Activated naive CD4-positive, alpha-beta T cell treated with anti-CD3 and anti-CD28 coated beads, Interleukin-2, amount 10 ng/mL, durations not matched to agents 7 days and 5 days (primary cell): ENCODE data around the gene CIB4.
"Not testable (repeated sequence)": the region's sequence is repeated elsewhere in the genome, so short reads cannot be mapped to it uniquely, and the experiment has no call there.

Source experiments
- CTCF ChIA-PET: fragments of 350-600 bp; sonication (Branson Sonifier 250); formaldehyde crosslinking; loops from one replicate; lab custom pipeline; 2021; ENCODE audit warnings: antibody characterized with exemption; lab: Charles Lee
- DNase-seq: peaks from one replicate; pipeline ENCODE4 v3.0.0-alpha.2; 2020
- H3K27ac Mint-ChIP-seq: one replicate; pipeline ENCODE4 v1.8.0; 2021; ENCODE audit warnings: mild to moderate bottlenecking, moderate library complexity, mixed read lengths
- H3K27me3 Mint-ChIP-seq: one replicate; pipeline ENCODE4 v1.8.0; 2021; ENCODE audit warnings: mild to moderate bottlenecking, mixed read lengths
- H3K36me3 Mint-ChIP-seq: one replicate; pipeline ENCODE4 v1.8.0; 2021; ENCODE audit warnings: mixed read lengths
- H3K4me1 Mint-ChIP-seq: one replicate; pipeline ENCODE4 v1.8.0; 2021; ENCODE audit warnings: mixed read lengths
- H3K4me3 Mint-ChIP-seq: one replicate; pipeline ENCODE4 v1.8.0; 2021; ENCODE audit warnings: mild to moderate bottlenecking, moderate library complexity, mixed read lengths
- H3K9me3 Mint-ChIP-seq: one replicate; pipeline ENCODE4 v1.8.0; 2021; ENCODE audit warnings: mixed read lengths

The CIB4 gene

DNA sequence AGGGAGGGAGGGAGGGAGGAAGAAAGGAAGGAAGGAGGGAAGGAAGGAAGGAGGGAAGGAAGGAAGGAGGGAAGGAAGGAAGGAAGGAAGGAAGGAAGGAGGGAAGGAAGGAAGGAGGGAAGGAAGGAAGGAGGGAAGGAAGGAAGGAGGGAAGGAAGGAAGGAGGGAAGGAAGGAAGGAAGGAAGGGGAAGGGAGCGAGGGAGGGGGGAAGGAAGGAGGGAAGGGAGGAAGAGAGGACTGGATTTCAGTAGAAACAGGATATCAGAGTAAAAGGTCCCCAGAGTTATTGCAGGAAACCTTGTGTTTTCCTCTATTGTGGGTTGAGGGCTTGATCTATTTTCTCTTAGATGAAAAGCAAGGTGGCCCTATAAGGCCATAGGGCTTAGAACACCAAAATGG, 14.0 kb upstream of the CIB4 start:
- H3K27ac Mint-ChIP-seq, H3K9me3 Mint-ChIP-seq, CTCF ChIA-PET, H3K4me3 Mint-ChIP-seq, H3K36me3 Mint-ChIP-seq, DNase-seq, H3K4me1 Mint-ChIP-seq: not testable (repeated sequence)
- H3K27me3 Mint-ChIP-seq = peaks cover 16% of the 10 kb centered on the region

DNA sequence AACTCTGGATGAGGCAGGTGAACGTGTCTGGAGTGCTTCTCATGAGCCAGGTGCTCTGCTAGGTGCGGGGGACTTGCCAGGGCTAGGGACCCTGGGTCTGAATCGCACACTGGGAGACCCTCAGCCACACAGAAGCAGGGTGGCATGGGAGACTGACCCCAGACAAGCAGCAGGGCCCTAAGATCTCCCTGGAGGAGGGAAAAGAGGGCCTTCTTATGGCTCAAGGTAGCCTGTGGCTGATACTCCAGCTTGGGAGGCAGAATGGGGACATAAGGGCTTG, 12.8 kb upstream of the CIB4 start:
- no peak overlapping the region for H3K4me3 Mint-ChIP-seq
- H3K27me3 Mint-ChIP-seq = peaks cover 12% of the 10 kb centered on the region
- H3K36me3 Mint-ChIP-seq = no peaks in the 10 kb centered on the region
- no peak for DNase-seq
- CTCF ChIA-PET = no interaction called here
- H3K4me1 Mint-ChIP-seq = no peaks in the 10 kb centered on the region
- H3K27ac Mint-ChIP-seq = no peak overlapping the region
- no peaks in the 10 kb centered on the region for H3K9me3 Mint-ChIP-seq

DNA sequence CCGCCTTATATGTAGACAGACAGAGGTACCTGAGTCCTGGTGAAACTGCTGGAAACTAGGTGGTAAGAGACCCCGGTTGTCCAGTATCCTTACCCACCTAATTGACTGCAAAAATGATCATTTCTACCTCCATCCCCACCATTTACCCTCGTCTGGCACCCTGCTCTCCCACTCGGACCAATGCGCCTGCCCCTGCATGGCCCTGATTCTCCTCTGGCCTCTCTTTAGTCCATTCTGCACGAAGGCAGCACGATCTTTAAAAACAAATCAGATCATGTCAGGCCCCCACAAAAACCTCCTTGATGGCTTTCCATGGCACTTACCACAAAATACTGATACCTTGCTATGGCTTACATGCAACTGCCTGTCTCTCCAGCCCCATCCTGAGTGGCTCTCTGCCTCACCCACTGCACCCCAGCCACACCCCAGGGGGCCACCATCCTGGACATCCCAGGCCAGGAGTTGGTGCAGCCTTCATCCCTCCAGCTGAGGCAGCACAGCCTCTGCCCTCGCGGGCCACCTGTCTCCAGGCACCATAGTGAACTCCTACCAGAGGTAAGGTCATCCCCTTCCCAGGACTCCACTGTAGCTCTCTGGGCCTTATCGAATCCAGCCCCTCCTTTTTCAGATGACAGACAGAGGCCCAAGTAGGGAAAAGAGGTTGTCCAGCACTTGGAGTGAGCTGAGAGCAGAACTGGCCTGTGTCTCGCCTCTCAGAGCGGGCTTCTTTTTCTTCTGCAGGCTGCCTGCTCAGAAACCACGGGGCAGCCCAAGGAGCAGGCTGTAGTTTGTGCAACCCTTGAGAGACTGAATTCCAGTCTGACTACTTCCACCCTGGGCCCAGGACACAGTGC, 12.3 kb upstream of the CIB4 start:
- H3K36me3 Mint-ChIP-seq = no peaks in the 10 kb centered on the region
- H3K27me3 Mint-ChIP-seq = peaks cover 7% of the 10 kb centered on the region
- H3K27ac Mint-ChIP-seq = no peak overlapping the region
- no peaks in the 10 kb centered on the region for H3K4me1 Mint-ChIP-seq
- CTCF ChIA-PET = no interaction called here
- no peak for DNase-seq
- H3K9me3 Mint-ChIP-seq = no peaks in the 10 kb centered on the region
- H3K4me3 Mint-ChIP-seq = no peak overlapping the region

DNA sequence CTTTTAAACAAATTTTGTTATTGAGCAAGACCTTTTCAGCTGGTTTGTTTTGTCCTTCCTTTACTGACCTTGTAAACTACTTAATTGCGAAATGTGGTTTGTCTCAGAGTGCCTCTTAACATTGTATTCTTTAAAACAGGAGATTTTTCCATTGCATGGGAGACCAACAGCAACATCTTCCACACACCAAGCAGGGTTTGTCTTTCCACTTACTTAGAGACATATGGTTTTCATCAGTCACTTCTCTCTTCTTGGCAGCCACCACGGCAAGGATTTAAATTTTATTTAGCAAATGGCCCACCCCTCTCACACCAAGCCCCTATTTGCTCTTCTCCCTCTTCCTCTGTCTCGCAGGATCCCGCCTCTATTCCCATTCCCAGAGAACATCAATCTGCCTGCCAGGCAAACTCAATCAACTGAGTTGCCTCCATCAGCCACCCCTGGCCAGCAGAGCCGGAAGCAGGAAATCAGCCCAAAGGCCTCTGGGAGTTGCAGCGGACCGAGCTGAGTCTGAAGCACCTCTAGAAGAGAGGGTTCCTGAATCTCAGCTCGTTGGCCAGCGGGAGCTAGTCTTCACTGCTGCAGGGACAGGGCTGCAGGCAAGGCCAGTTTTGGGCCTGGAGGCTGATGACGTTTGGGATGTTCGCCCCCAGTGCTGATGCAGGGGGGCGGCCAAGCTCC, 11.3 kb upstream of the CIB4 start:
- H3K36me3 Mint-ChIP-seq = no peaks in the 10 kb centered on the region
- H3K27me3 Mint-ChIP-seq = peaks cover 6% of the 10 kb centered on the region
- H3K9me3 Mint-ChIP-seq = no peaks in the 10 kb centered on the region
- no peaks in the 10 kb centered on the region for H3K4me1 Mint-ChIP-seq
- no peak overlapping the region for H3K27ac Mint-ChIP-seq
- H3K4me3 Mint-ChIP-seq = no peak overlapping the region
- DNase-seq = no peak
- CTCF ChIA-PET = no interaction called here

DNA sequence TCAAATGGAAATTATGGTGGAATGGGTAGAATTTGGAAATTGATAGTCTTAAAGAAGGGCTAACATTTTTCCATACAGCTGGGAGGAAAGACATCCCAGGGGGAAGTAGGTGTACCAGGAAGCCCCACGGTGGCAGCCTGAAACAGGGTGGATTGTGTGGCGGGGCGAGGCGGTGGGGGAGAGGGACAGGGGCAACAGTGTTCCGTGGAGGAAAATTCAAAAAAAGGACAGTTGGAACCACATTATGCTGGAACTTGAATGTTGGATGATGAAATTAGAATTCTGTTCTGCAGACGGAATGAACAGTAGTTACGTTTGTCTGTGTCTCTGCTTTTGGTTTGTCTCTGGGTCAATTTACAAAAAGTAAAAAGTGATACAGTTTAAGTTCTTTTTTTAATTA, 10.6 kb upstream of the CIB4 start:
- Mint-ChIP-seq H3K4me1 (no peaks in the 10 kb centered on the region), H3K27me3 (peaks cover 12% of the 10 kb centered on the region), H3K4me3 (no peak overlapping the region), H3K9me3 (no peaks in the 10 kb centered on the region), H3K36me3 (no peaks in the 10 kb centered on the region), H3K27ac (no peak overlapping the region)
- CTCF ChIA-PET = no interaction called here
- no peak for DNase-seq

DNA sequence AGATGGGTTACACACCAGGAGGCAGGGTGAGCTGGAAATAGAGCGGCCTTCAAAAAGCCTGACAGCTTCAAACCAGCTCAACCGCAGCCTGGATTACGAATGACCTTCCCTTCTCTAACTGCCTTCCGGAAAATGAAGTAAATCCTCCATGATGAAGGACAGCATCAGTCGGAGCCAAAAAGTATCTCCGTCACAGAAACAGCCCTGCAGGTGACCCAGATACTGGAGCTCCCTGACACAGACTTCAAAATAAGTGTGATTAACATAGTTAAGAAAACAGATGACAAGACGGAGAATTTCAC, 10.3 kb upstream of the CIB4 start:
- Mint-ChIP-seq H3K9me3 (no peaks in the 10 kb centered on the region), H3K27ac (no peak overlapping the region), H3K4me1 (no peaks in the 10 kb centered on the region), H3K4me3 (no peak overlapping the region), H3K27me3 (peaks cover 12% of the 10 kb centered on the region), H3K36me3 (no peaks in the 10 kb centered on the region)
- DNase-seq = no peak
- CTCF ChIA-PET = no interaction called here

DNA sequence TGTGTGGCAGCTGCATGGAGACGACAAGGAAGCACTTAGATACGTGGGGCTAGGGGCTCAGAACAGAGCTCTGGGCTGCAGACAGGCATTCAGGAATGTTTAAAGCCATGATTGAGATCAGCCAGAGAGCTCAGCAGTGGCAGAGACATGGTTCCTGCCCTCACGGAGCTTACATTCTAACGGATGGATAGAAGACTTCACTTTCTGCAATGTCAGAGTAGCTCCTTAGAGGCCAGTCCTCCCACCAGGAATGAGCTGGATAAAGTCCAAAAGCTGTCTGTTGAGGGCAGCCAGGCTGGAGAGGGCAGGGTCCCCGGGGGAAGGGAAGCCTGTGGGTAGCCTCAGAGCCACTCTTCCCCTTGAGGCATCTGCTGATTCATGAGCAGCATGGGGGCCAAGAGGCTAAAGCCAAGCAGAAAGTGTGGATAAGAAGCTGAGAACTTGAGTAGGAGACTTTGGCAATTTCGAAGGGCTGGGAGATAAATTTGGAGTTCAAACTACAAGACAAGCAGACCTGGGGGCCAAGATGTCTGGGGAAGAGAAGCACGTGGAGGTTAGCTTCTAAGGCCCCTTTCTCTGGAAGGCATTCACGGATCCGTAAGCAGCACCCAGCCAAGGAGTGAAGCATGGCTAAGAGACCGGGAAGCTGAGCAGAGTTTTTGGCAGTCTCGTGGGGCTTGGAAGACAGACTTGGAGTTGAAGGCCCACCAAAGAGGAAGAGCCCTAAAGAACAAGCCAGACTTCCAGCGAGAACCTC, 9.7 kb upstream of the CIB4 start:
- CTCF ChIA-PET = no interaction called here

DNA sequence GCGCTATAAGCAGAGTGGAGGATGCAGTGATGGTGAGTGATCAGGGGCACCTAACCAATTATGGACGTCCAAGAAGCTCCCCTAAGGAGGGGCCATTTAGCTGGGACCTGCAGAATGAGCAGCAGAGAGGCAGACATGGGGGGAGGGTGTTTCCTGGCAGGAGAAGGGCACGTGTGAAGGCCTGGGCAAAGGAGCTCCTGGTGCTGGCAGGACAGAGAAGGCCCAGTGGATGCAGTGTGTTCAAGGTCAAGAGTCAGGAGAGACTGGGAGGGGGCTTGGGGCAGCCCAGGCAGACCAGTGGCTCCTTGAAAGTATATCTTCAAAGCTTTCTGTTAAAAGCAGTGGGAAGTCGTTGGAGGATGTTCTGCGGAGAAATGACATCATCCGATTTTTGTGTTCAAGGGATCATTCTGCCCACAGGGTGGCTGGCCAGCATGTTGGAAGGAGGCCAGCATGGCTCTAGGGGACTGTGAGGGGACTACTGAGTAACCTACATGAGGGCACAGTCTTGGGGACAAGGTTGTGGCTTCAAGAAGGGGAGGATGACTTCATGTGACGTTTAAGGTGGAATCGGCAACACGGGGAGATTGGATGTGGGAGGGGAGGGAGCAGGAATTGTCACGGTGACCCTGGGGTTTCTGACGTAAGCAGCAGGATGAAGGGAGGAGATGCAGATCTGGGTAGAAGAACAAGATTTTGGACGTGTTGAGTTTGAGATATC, 9.0 kb upstream of the CIB4 start:
- CTCF ChIA-PET = interaction anchor here (1.3 kb wide), 1 partner anchor 57 kb away, joined by 3 read pairs; no protein-coding TSS in a partner anchor
- H3K36me3 Mint-ChIP-seq = no peaks in the 10 kb centered on the region
- DNase-seq = no peak
- H3K27ac Mint-ChIP-seq = no peak overlapping the region
- H3K27me3 Mint-ChIP-seq = peaks cover 15% of the 10 kb centered on the region
- H3K4me3 Mint-ChIP-seq = no peak overlapping the region
- H3K9me3 Mint-ChIP-seq = no peaks in the 10 kb centered on the region
- no peaks in the 10 kb centered on the region for H3K4me1 Mint-ChIP-seq

More for the DNA sequence above, 9.7 kb upstream of the CIB4 start:
- Mint-ChIP-seq H3K4me3 (no peak overlapping the region), H3K27me3 (peaks cover 12% of the 10 kb centered on the region), H3K4me1 (no peaks in the 10 kb centered on the region), H3K36me3 (no peaks in the 10 kb centered on the region), H3K9me3 (no peaks in the 10 kb centered on the region), H3K27ac (no peak overlapping the region)
- DNase-seq = no peak

DNA sequence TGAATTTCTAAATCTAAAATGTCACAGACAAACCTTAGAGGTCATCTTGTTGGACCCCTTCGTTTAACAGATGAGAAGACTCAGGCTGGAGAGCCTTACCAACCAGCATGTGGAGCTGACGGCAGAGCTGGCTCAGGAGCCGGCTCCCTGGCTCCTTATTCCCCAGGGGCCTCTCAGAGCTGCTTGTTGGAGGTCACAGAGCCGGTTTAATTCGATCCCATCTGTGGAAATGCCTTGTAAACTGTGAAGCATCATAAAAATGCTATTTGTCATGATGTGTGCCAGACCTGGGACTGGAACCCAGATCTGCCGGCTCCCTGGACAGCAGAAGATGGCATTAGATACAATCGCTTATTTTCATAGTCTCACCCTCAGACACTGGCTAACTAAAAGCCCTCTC, 8.2 kb upstream of the CIB4 start:
- no peak overlapping the region for H3K27ac Mint-ChIP-seq
- no peak for DNase-seq
- CTCF ChIA-PET = interaction anchor here (1.3 kb wide), 1 partner anchor 56 kb away, joined by 3 read pairs; no protein-coding TSS in a partner anchor

DNA sequence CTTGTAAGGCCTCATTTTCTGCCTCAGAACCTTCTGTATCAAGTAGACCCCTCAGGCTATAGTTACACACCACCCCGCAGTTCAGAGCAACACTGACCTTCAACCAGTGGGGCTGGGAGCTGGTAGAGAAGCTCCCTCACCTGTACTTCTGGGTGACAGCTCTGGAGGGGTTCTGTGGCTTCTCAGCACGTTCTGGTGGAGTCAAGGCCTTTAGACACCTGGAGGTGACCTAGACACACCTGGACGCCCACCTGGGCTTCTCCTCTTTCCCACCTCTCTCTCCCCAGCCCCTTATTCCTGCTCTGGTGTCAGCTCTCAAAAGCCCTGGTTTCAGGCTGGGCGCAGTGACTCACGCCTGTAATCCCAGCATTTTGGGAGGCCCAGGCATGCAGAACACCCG, 7.3 kb upstream of the CIB4 start:
- Mint-ChIP-seq H3K9me3 (no peaks in the 10 kb centered on the region), H3K36me3 (no peaks in the 10 kb centered on the region), H3K4me3 (no peak overlapping the region), H3K27ac (no peak overlapping the region), H3K27me3 (peaks cover 30% of the 10 kb centered on the region), H3K4me1 (no peaks in the 10 kb centered on the region)
- CTCF ChIA-PET = no interaction called here
- DNase-seq = no peak

More for the DNA sequence above, 8.2 kb upstream of the CIB4 start:
- no peak overlapping the region for H3K4me3 Mint-ChIP-seq
- peaks cover 24% of the 10 kb centered on the region for H3K27me3 Mint-ChIP-seq
- H3K36me3 Mint-ChIP-seq = no peaks in the 10 kb centered on the region
- no peaks in the 10 kb centered on the region for H3K4me1 Mint-ChIP-seq
- H3K9me3 Mint-ChIP-seq = no peaks in the 10 kb centered on the region

DNA sequence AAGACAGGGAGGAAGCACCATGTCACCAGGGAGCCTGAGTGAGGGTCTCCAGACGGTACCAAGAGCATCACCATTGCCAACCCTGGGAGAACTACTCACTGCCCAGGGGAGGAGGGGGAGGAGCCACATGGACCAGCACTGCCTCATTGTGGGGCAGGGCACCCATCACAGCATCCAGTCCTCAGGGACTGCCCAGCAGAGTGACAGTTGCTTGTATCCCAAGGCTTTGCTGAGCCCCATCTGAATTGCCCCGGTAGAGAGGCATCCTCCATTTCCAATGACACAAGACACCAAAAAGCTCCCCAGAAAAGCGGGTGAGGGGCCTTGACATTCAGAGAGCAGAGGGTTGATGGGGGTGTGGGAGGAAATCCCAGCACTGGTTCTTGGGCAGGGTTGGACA, 6.8 kb upstream of the CIB4 start:
- Mint-ChIP-seq H3K27me3 (peaks cover 28% of the 10 kb centered on the region), H3K4me1 (no peaks in the 10 kb centered on the region), H3K27ac (no peak overlapping the region), H3K4me3 (no peak overlapping the region), H3K9me3 (no peaks in the 10 kb centered on the region), H3K36me3 (no peaks in the 10 kb centered on the region)
- CTCF ChIA-PET = no interaction called here
- no peak for DNase-seq

DNA sequence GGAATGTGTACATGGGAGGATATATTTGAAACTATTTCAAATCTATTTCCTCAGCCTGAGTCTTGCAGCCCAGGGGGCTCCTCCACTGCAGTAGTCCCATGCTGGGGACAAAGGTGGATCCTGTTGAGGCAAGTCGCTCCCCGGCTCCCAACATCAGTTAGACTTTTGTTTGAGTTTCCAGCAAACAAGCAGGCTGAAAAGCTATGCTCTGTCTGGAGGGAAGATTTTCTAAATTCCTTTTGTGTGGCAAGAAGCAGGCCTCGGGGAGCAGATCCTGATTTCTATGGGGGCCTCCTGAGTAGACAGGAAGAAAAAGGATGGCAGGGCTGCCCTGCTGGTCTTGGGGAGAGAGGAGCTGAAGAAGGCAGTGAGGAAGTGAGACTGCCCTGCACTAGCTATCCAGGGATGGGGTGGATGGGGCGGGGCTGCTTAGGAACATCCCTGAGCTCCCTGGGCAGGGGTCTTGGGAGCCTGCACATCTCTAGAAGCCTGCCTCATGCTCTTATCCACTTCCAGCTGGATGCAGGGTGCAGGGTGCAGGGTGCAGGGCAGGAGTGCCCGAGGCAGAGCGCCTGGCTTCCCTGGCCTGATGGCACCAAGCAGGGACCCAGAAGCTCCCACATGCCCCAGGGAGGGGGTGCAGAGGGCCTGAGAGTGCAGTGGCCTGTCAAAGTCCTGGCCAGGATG, 6.0 kb upstream of the CIB4 start:
- Mint-ChIP-seq H3K36me3 (no peaks in the 10 kb centered on the region), H3K27ac (no peak overlapping the region), H3K4me3 (no peak overlapping the region), H3K27me3 (peaks cover 36% of the 10 kb centered on the region), H3K9me3 (no peaks in the 10 kb centered on the region), H3K4me1 (no peaks in the 10 kb centered on the region)
- DNase-seq = no peak
- CTCF ChIA-PET = no interaction called here

DNA sequence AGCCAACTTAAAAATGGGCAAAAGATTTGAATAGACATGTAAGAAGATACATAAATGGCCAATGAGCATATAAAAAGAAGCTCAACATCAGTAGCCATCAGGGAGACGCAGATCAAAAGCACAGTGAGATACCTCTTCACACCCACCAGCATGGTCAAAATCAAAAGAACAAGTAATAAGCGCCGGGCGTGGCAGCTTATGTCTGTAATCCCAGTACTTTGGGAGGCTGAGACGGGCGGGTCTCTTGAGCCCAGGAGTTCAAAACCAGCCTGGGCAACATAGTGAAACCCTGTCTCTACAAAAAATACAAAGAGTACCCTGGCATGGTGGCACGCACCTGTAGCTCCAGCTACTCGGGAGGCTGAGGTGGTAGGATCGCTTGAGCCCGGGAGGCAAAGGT, 4.6 kb upstream of the CIB4 start:
- Mint-ChIP-seq H3K36me3 (no peaks in the 10 kb centered on the region), H3K4me1 (no peaks in the 10 kb centered on the region), H3K4me3 (no peak overlapping the region), H3K27ac (no peak overlapping the region), H3K27me3 (peaks cover 40% of the 10 kb centered on the region), H3K9me3 (no peaks in the 10 kb centered on the region)
- CTCF ChIA-PET = no interaction called here
- DNase-seq = no peak
